Measurements from ENCODE around the gene UBE2D2.

The UBE2D2 gene

DNA sequence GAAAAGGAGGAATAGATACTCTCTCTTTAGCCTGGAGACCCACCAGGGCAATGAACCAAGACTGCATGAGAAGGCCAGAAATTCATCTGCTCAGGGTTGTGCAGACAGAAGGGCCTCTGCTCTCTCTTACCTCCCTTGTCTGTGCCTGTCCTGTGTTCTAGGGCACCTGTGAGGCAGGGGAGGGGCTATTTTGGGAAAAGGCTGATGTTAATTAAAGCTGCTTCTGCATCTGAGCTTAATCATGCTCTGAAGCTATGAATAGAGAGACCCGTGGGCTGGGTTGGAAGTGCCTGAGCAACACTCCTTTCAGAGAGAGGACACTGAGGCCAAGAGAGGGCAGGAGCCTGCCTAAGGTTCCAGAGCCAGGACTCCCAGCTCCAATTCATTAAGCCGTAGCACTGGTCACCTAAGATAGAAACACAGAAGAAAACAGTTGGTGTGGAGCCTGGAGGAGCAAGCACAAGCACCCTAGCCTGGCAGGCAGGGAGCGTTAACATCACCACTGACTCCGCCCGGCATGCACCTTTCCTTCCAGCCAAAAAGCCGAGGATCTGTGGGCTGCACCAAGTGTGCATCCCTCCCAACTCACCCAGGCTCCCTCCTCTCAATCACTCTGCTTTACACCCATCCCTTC is 47.2 kb upstream of the UBE2D2 start:
- Histone ChIP-seq H3K9me3 (ENCODE audit: low read length) (no peaks in the 10 kb centered on the region), H3K9ac (ENCODE audit: low read length) (no peak overlapping the region), H3K4me1 (ENCODE audit: insufficient read depth, low read length, severe bottlenecking) (peaks cover 12% of the 10 kb centered on the region), H3K27me3 (ENCODE audit: insufficient read depth, low read length) (no peaks in the 10 kb centered on the region), H3K4me2 (ENCODE audit: low read length) (no peak overlapping the region), H4K20me1 (ENCODE audit: insufficient read depth, low read length) (no peaks in the 10 kb centered on the region), H3K4me3 (ENCODE audit: low read depth, low read length, poor library complexity, severe bottlenecking) (no peak overlapping the region), H3K27ac (ENCODE audit: low read depth, low read length, poor library complexity, severe bottlenecking) (no peak overlapping the region), H3F3A (ENCODE audit: insufficient read depth, low read length) (no peaks in the 10 kb centered on the region), H3K36me3 (ENCODE audit: insufficient read depth, low read length) (no peaks in the 10 kb centered on the region), H3K79me2 (ENCODE audit: insufficient read depth, low read length) (no peaks in the 10 kb centered on the region), H2AFZ (ENCODE audit: low read length) (no peak overlapping the region), H3K9me2 (ENCODE audit: low read depth, low read length) (no peaks in the 10 kb centered on the region)
- no peak for TF ChIP-seq EZH2 (IDR thresholded peaks at IDR 0.05; ENCODE audit: borderline replicate concordance, low read length)
- TF ChIP-seq, protein P1, sequence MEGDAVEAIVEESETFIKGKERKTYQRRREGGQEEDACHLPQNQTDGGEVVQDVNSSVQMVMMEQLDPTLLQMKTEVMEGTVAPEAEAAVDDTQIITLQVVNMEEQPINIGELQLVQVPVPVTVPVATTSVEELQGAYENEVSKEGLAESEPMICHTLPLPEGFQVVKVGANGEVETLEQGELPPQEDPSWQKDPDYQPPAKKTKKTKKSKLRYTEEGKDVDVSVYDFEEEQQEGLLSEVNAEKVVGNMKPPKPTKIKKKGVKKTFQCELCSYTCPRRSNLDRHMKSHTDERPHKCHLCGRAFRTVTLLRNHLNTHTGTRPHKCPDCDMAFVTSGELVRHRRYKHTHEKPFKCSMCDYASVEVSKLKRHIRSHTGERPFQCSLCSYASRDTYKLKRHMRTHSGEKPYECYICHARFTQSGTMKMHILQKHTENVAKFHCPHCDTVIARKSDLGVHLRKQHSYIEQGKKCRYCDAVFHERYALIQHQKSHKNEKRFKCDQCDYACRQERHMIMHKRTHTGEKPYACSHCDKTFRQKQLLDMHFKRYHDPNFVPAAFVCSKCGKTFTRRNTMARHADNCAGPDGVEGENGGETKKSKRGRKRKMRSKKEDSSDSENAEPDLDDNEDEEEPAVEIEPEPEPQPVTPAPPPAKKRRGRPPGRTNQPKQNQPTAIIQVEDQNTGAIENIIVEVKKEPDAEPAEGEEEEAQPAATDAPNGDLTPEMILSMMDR (IDR thresholded peaks at IDR 0.05; ENCODE audit: low read length), result no peak

DNA sequence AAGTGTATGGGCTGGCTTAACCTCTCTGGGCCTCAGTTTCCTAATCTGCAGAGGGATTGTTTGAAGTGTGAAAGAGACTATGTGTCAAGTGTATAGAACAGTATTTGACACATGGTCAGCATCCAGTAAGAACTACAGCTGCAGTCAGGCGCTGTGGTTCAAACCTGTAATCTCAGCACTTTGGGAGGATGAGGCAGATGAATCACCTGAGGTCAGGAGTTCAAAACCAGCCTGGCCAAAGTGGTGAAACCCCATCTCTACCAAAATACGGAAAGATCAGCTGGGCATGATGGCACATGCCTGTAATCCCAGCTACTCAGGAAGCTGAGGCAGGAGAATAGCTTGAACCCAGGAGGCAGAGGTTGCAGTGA is 46.7 kb upstream of the UBE2D2 start:
- Histone ChIP-seq H3K4me1 (ENCODE audit: insufficient read depth, low read length, severe bottlenecking) (peaks cover 12% of the 10 kb centered on the region), H3K36me3 (ENCODE audit: insufficient read depth, low read length) (no peaks in the 10 kb centered on the region), H2AFZ (ENCODE audit: low read length) (no peak overlapping the region), H4K20me1 (ENCODE audit: insufficient read depth, low read length) (no peaks in the 10 kb centered on the region), H3F3A (ENCODE audit: insufficient read depth, low read length) (no peaks in the 10 kb centered on the region), H3K9me3 (ENCODE audit: low read length) (no peaks in the 10 kb centered on the region), H3K4me2 (ENCODE audit: low read length) (no peak overlapping the region), H3K79me2 (ENCODE audit: insufficient read depth, low read length) (no peaks in the 10 kb centered on the region), H3K27ac (ENCODE audit: low read depth, low read length, poor library complexity, severe bottlenecking) (no peak overlapping the region), H3K9ac (ENCODE audit: low read length) (no peak overlapping the region), H3K27me3 (ENCODE audit: insufficient read depth, low read length) (no peaks in the 10 kb centered on the region), H3K4me3 (ENCODE audit: low read depth, low read length, poor library complexity, severe bottlenecking) (no peak overlapping the region), H3K9me2 (ENCODE audit: low read depth, low read length) (no peaks in the 10 kb centered on the region)
- TF ChIP-seq EZH2 (IDR thresholded peaks at IDR 0.05; ENCODE audit: borderline replicate concordance, low read length), result no peak
- TF ChIP-seq, protein P1 (IDR thresholded peaks at IDR 0.05; ENCODE audit: low read length), result no peak

DNA sequence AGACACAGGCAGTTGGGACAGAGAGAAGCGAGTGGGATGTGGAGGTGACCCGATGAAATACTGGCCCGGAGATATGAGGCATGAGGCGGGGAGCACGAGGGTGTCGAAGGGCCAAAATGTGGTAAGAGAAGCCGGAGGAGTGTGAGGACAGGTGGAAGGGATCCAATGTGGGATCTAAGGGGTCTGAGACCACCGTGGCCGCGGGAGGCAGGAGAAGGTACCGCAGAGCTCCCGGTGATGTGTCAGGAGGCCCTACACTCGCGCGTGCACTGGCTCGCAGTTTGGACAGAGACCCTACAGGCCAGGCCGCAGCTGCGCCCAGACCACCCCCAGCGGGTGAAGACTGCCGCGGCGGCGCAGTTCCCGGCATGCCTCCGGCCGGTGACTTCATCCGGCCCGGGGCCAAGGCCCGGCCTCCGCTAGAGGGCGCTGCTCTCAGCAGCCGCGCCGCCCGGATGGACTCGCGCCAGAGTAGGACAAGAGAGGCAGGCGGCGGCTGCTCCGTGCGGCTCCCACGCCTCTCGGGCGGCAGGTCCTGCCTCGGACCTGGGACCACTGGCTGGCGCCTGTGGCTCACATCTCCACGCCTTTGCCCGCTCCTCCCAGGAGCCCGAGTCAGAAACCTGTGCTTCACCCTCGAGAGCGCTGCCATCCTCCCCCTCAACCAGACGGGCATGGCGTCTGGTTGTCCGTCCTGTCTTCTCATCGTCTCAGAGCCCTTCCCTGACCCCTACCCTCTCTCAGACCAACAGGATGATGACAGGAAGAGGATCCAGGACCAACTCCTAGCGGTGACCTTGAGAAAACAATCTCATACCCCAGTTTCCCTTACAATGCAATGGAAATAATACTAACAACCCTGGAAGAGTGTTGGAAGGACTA is 43.2 kb upstream of the UBE2D2 start:
- TF ChIP-seq, protein P1 (IDR thresholded peaks at IDR 0.05; ENCODE audit: low read length), result peak; percentile 92
- no peak for TF ChIP-seq EZH2 (IDR thresholded peaks at IDR 0.05; ENCODE audit: borderline replicate concordance, low read length)
- Histone ChIP-seq H3K9me3 (ENCODE audit: low read length) (no peaks in the 10 kb centered on the region), H2AFZ (ENCODE audit: low read length) (peak overlapping the region; percentile 89; the same call in 1 of the 2 replicates), H3K9ac (ENCODE audit: low read length) (peak overlapping the region; percentile 62), H4K20me1 (ENCODE audit: insufficient read depth, low read length) (no peaks in the 10 kb centered on the region), H3K27ac (ENCODE audit: low read depth, low read length, poor library complexity, severe bottlenecking) (no peak overlapping the region), H3K79me2 (ENCODE audit: insufficient read depth, low read length) (no peaks in the 10 kb centered on the region), H3K4me1 (ENCODE audit: insufficient read depth, low read length, severe bottlenecking) (peaks cover 12% of the 10 kb centered on the region), H3K36me3 (ENCODE audit: insufficient read depth, low read length) (no peaks in the 10 kb centered on the region), H3K27me3 (ENCODE audit: insufficient read depth, low read length) (no peaks in the 10 kb centered on the region), H3K9me2 (ENCODE audit: low read depth, low read length) (no peaks in the 10 kb centered on the region), H3K4me3 (ENCODE audit: low read depth, low read length, poor library complexity, severe bottlenecking) (peak overlapping the region; percentile 55), H3K4me2 (ENCODE audit: low read length) (peak overlapping the region; percentile 70), H3F3A (ENCODE audit: insufficient read depth, low read length) (no peaks in the 10 kb centered on the region)
